Cardiac fibroblast (primary cell): ENCODE results near the gene ERI3.

Source experiments
- DNase-seq, 2 donors: peaks; one replicate each; pipeline versions ENCODE4 v3.0.0 to v3.0.0-alpha.2; 2010; ENCODE audit warnings: low read depth in 2 of 2
- H3K4me3 ChIP-seq, 2 donors: replicated peaks in 1 of 2; 1 replicate in 1 of 2; 2 replicates in 1 of 2; pipeline ENCODE4 v1.5.1; 2011; ENCODE audit warnings: low read depth in 2 of 2, low read length in 2 of 2, mild to moderate bottlenecking in 2 of 2, moderate library complexity in 1 of 2
- TF ChIP-seq, protein P1 (sequence below): IDR thresholded peaks from one replicate; pipeline ENCODE4 v1.5.1; 2011; ENCODE audit warnings: low read depth, mild to moderate bottlenecking, low read length, inconsistent platforms

Gene ERI3

DNA sequence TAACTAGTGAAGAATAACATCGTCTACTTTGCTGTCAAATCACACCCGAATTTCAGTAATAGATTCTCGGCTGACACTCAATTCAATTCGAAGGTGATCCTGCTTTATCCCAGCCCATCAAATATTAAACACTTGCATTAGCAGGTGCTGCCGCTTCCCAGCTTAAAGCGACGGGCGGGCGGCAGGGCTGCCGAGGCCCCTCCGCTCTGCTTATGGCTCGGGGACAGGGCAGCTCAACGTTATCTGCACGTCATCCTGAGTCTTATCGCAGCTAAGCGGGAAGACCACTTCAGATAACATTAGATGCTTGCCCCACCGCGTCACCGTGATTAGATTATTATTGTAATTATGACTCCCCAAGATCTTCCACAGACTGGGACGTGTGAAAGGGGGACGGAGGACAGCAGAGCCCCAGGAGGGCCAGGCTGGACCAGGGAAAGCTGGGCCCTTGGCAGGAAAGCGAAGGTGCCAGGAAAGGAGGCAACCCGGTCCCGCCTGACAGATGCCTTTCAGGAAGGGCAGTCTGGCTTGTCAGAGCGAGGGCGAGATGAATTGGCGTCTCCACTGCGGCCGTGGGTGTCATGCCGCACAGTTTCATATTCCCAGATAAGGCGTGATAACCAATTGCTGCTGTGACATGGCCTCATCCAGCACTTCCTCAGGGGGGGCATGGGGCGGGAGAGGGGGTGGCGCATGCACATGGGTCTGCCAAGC is 104.8 kb downstream of the ERI3 start:
- H3K4me3 ChIP-seq, result no peak overlapping the region
- DNase-seq, result peak in 1 of 2 donors; percentile 17
- TF ChIP-seq, protein P1, sequence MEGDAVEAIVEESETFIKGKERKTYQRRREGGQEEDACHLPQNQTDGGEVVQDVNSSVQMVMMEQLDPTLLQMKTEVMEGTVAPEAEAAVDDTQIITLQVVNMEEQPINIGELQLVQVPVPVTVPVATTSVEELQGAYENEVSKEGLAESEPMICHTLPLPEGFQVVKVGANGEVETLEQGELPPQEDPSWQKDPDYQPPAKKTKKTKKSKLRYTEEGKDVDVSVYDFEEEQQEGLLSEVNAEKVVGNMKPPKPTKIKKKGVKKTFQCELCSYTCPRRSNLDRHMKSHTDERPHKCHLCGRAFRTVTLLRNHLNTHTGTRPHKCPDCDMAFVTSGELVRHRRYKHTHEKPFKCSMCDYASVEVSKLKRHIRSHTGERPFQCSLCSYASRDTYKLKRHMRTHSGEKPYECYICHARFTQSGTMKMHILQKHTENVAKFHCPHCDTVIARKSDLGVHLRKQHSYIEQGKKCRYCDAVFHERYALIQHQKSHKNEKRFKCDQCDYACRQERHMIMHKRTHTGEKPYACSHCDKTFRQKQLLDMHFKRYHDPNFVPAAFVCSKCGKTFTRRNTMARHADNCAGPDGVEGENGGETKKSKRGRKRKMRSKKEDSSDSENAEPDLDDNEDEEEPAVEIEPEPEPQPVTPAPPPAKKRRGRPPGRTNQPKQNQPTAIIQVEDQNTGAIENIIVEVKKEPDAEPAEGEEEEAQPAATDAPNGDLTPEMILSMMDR, result no peak

GRCh38 chr1:44249543-44249942 is 105.5 kb downstream of the ERI3 start:
- H3K4me3 ChIP-seq, result no peak overlapping the region
- TF ChIP-seq, protein P1, result no peak
- peak in 1 of 2 donors; percentile 26 for DNase-seq

- DNase-seq, result no peak
- TF ChIP-seq, protein P1, result no peak
- H3K4me3 ChIP-seq, result no peak overlapping the region
Observed at GRCh38 chr1:44246806-44247205, 108.3 kb downstream of the ERI3 start.

- TF ChIP-seq, protein P1, result no peak
- H3K4me3 ChIP-seq, result no peak overlapping the region
- no peak for DNase-seq
Observed at GRCh38 chr1:44244986-44245385, 110.1 kb downstream of the ERI3 start.

DNA sequence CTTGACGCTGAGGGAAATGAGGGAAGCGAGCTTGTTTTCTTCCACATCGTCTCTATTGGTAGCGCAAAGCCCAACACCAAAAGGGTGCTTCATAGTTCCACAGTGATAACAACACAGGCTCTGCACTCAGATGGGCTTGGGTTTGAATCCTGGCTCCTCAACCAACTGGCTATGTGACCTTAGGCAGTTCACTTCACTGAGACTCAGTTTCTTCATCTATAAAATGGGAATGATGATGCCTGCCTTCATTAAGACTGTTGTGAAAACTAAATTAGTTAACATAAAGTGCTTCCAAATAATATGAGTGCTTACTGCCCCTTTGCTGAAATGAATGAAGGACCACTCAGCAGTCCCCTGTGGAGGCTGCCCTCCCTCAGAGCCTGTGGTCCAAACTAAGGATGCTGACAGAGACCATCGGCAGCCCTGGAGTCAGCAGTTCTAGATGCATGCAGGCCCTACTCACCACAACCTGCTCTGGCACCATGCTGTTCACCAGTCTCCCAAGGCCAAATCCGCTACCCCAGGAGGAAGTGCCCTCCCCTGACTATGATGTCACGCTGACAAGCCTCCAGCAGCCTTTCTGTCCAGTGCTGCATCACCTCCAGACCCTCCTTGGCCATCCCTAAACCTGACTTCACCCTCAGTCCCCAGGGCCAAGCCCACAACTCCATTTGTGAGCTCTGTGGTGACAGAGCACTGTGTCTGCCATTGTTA is 111.1 kb downstream of the ERI3 start:
- TF ChIP-seq, protein P1, result no peak
- no peak for DNase-seq
- no peak overlapping the region for H3K4me3 ChIP-seq

DNA sequence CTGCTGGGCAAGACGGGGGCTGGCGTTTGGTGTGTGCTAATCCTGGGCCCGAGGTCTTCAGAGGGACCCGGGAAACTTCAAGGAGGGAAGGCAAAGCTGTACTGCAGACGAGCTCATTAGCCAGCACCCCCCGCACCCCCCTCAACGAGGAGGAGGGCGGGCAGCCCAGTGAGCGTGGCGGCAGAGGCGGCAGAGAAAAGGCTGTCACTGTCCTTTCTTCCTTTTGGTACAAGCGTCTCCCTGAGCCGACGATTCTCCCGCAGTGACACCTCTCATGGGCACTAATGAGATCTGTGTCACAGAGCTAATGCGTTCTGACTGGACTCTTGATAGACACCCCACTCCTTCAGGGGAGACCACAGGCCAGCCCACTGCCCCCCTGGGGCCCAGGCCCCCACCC is 112.3 kb downstream of the ERI3 start:
- no peak for DNase-seq
- TF ChIP-seq, protein P1, result no peak
- H3K4me3 ChIP-seq, result no peak overlapping the region
